K562 (cell line): ENCODE data around the gene LILRB3. TPM values are rescaled to one million over a fixed set of nuclear protein-coding genes. Genes with fewer than 3 reads are reported as not detected.

Experiments
- CREM ChIP-seq: IDR thresholded peaks from 2 replicates; pipeline ENCODE4 v1.6.1; 2014; ENCODE audit warnings: antibody characterized with exemption, low read depth
- ETV5 ChIP-seq: sonication (generic); formaldehyde crosslinking; IDR thresholded peaks from 2 replicates; pipeline ENCODE4 v1.4.0; 2020; ENCODE audit warnings: low read depth, mild to moderate bottlenecking, missing genetic modification reagents
- HMGXB4 ChIP-seq: sonication (generic); formaldehyde crosslinking; IDR thresholded peaks from 2 replicates; pipeline ENCODE4 v1.8.1; 2023; ENCODE audit warnings: mild to moderate bottlenecking, missing genetic modification reagents
- HNRNPLL ChIP-seq: fragments of 200-400 bp; formaldehyde crosslinking; IDR thresholded peaks from 2 replicates; pipeline ENCODE4 v1.6.1; 2017; ENCODE audit warnings: low read length, low read depth, mild to moderate bottlenecking; ENCODE audit not compliant: poor library complexity, severe bottlenecking
- ILF3 ChIP-seq: fragments of 450-650 bp; IDR thresholded peaks from 2 replicates; pipeline ENCODE4 v1.6.1; 2018; ENCODE audit warnings: antibody characterized with exemption, mild to moderate bottlenecking, moderate library complexity, borderline replicate concordance
- KDM4B ChIP-seq, 2 experiments: fragments of 450-650 bp in 1 of 2; sonication (generic) in 1 of 2; IDR thresholded peaks; 2 replicates each; pipeline ENCODE4 v1.6.1; 2016 to 2017; ENCODE audit warnings: borderline replicate concordance in 2 of 2, antibody characterized with exemption in 1 of 2, low read depth in 1 of 2, mild to moderate bottlenecking in 1 of 2
- MED1 ChIP-seq: sonication (generic); formaldehyde crosslinking; IDR thresholded peaks from 2 replicates; pipeline ENCODE4 v1.8.1; 2023; ENCODE audit warnings: missing genetic modification reagents, borderline replicate concordance
- MLLT1 ChIP-seq, 2 experiments: fragments of 450-650 bp; IDR thresholded peaks; 2 replicates each; pipeline ENCODE4 v1.6.1; 2016
- NCOA4 ChIP-seq: fragments of 450-650 bp; IDR thresholded peaks from 2 replicates; pipeline ENCODE4 v1.6.1; 2018; ENCODE audit warnings: mild to moderate bottlenecking; ENCODE audit not compliant: partially characterized antibody
- PYGO2 ChIP-seq: fragments of 450-650 bp; IDR thresholded peaks from 2 replicates; pipeline ENCODE4 v1.6.1; 2016; ENCODE audit warnings: mild to moderate bottlenecking, missing genetic modification characterization, moderate library complexity, missing compliant biosample characterization
- SAFB ChIP-seq: fragments of 200-400 bp; formaldehyde crosslinking; IDR thresholded peaks from 2 replicates; pipeline ENCODE4 v1.6.1; 2017; ENCODE audit warnings: low read depth, low read length, borderline replicate concordance
- SMARCA5 ChIP-seq: fragments of 450-650 bp; IDR thresholded peaks from 2 replicates; pipeline ENCODE4 v1.6.1; 2016
- SREBF1 ChIP-seq: fragments of 150-350 bp; IDR thresholded peaks from 2 replicates; pipeline ENCODE4 v1.6.1; 2014; ENCODE audit warnings: antibody characterized with exemption, low read depth, low read length, borderline replicate concordance
- SRSF1 ChIP-seq: fragments of 200-400 bp; formaldehyde crosslinking; IDR thresholded peaks from 2 replicates; pipeline ENCODE4 v1.6.1; 2017; ENCODE audit warnings: mild to moderate bottlenecking, low read depth, low read length, moderate library complexity
- STAG1 ChIP-seq: sonication (generic); formaldehyde crosslinking; IDR thresholded peaks from 2 replicates; pipeline ENCODE4 v1.5.0; 2020; ENCODE audit warnings: missing genetic modification reagents, borderline replicate concordance
- STAT5B ChIP-seq: fragments of 250-450 bp; sonication (Bioruptor Pico); IDR thresholded peaks from 2 replicates; pipeline ENCODE4 v1.8.0; 2021; ENCODE audit warnings: mild to moderate bottlenecking, inconsistent platforms
- U2AF1 ChIP-seq: fragments of 200-400 bp; formaldehyde crosslinking; optimal IDR thresholded peaks from 2 replicates; pipeline ENCODE3; 2017; ENCODE audit warnings: mild to moderate bottlenecking, low read depth, low read length, moderate library complexity
- ZFP36 ChIP-seq: fragments of 150-350 bp; IDR thresholded peaks from 2 replicates; pipeline ENCODE4 v1.6.1; 2018; ENCODE audit warnings: low read length, low read depth; ENCODE audit not compliant: partially characterized antibody
- ZNF134 ChIP-seq: fragments of 250-450 bp; sonication (Bioruptor Pico); conservative IDR thresholded peaks from 2 replicates; pipeline ENCODE4 v1.4.0; 2020
- ZNF282 ChIP-seq: sonication (generic); formaldehyde crosslinking; IDR thresholded peaks from 2 replicates; pipeline ENCODE4 v1.8.1; 2023; ENCODE audit warnings: missing genetic modification reagents
- ZNF347 ChIP-seq: fragments of 450-650 bp; formaldehyde crosslinking; IDR thresholded peaks from 2 replicates; pipeline ENCODE4 v1.4.0; 2020; ENCODE audit warnings: low read depth, mild to moderate bottlenecking, moderate library complexity
- ZNF436 ChIP-seq: fragments of 250-450, 450-650 bp; sonication (Bioruptor Pico); formaldehyde crosslinking; IDR thresholded peaks from 2 replicates; pipeline ENCODE4 v1.7.0; 2020; ENCODE audit warnings: mild to moderate bottlenecking
- ZNF75A ChIP-seq: fragments of 450-650 bp; formaldehyde crosslinking; IDR thresholded peaks from 2 replicates; pipeline ENCODE4 v1.4.0; 2020; ENCODE audit warnings: mild to moderate bottlenecking
- polyA plus RNA-seq, 8 experiments: library from polyadenylated mRNA; depleted of rRNA in 4 of 8; stranded (reverse) in 5 of 8; unstranded in 3 of 8; fragments of >200 nt; fragmentation: Nextera tagmentation in 2 of 8; fragmentation: Illumina TruSeq in 1 of 8; extraction: Ambion mirVana in 2 of 8; extraction: Trizol in 1 of 8; gene quantifications; 2 replicates each; pipeline versions ENCODE4 v1.2.1 to v1.2.3, GENCODE V29; 2011 to 2014; ENCODE audit warnings: inconsistent platforms in 1 of 8, missing spikeins in 1 of 8
- total RNA-seq, 7 experiments: library from RNA; depleted of rRNA in 6 of 7; stranded (reverse); fragments of >200 nt in 6 of 7; fragmentation: Illumina TruSeq in 2 of 7; extraction: Trizol in 2 of 7; gene quantifications; 2 replicates each; pipeline versions ENCODE4 v1.2.1 to v1.2.3, GENCODE V29; 2011 to 2021; ENCODE audit warnings: low replicate concordance in 1 of 7
- TF ChIP-seq, protein P1 (sequence below): fragments of 450-650 bp; IDR thresholded peaks from 2 replicates; pipeline ENCODE4 v1.6.1; 2017; ENCODE audit warnings: antibody characterized with exemption

The LILRB3 gene
- total and polyA plus RNA-seq, 9 of the 15 experiments (the other 6 are each of a cell fraction or from before 2014, with no cell fraction given), result 0.01 to 0.09 TPM; not detected in 7

GRCh38 chr19:54207983-54208783 lies 14.6 kb downstream of the LILRB3 start (continued):
- TF ChIP-seq HMGXB4 (no peak; the same call in 1 of the 2 replicates), ZNF347 (CRISPR knock-in tag) (peak; percentile 85), ILF3 (0 out of 2 replicates have a peak, but pooled peaks have one; percentile 39), ZNF75A (CRISPR knock-in tag) (0 out of 2 replicates have a peak, but pooled peaks have one; percentile 28), STAG1 (no peak), SAFB (no peak), ZNF436 (no peak), NCOA4 (no peak), MED1 (peak; percentile 67; the same call in 1 of the 2 replicates), CREM (peak; percentile 66; the same call in 1 of the 2 replicates), ETV5 (CRISPR knock-in tag) (peak; percentile 74), HNRNPLL (peak; percentile 56), MLLT1 (IDR thresholded peaks at IDR 0.05) (peak; percentile 78 to 86), SREBF1 (no peak; the same call in 1 of the 2 replicates), PYGO2 (tag) (peak; percentile 81), ZFP36 (peak; percentile 47), KDM4B (IDR thresholded peaks at IDR 0.05; ENCODE audit: borderline replicate concordance in 2 of 2, low read depth in 1 of 2) (peak in 1 of 2 experiments; percentile 43; a peak in 1 of 4 replicates), U2AF1 (no peak), SMARCA5 (no peak), ZNF282 (CRISPR knock-in tag) (no peak), SRSF1 (no peak), ZNF134 (CRISPR knock-in tag) (no peak), STAT5B (CRISPR knock-in tag) (no peak)
- TF ChIP-seq, protein P1, sequence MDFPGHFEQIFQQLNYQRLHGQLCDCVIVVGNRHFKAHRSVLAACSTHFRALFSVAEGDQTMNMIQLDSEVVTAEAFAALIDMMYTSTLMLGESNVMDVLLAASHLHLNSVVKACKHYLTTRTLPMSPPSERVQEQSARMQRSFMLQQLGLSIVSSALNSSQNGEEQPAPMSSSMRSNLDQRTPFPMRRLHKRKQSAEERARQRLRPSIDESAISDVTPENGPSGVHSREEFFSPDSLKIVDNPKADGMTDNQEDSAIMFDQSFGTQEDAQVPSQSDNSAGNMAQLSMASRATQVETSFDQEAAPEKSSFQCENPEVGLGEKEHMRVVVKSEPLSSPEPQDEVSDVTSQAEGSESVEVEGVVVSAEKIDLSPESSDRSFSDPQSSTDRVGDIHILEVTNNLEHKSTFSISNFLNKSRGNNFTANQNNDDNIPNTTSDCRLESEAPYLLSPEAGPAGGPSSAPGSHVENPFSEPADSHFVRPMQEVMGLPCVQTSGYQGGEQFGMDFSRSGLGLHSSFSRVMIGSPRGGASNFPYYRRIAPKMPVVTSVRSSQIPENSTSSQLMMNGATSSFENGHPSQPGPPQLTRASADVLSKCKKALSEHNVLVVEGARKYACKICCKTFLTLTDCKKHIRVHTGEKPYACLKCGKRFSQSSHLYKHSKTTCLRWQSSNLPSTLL, result no peak; the same call in 1 of the 2 replicates
